A549 treated with CORT108297 at 1 μM for 4 hours (cell line): ENCODE measurements around the gene MAP2K2. TPM values are rescaled to one million over a fixed set of nuclear protein-coding genes. Genes with fewer than 3 reads are reported as not detected.

ENCODE experiments used
- total RNA-seq: library from RNA; stranded (reverse); fragments of 200-300 nt; extraction: Qiagen RNA extraction; gene quantifications from 5 replicates; pipeline ENCODE4 v1.2.3, GENCODE V29; 2022

The MAP2K2 gene
- total RNA-seq = 109 to 160 TPM (median 150 TPM) in 5 replicates

GRCh38 chr19:4123615-4124568, at the start of gene MAP2K2:
MAP2K2 (minus strand) TSS chr19:4124122; CDS start chr19:4123875, 247 bp downstream.

DNA sequence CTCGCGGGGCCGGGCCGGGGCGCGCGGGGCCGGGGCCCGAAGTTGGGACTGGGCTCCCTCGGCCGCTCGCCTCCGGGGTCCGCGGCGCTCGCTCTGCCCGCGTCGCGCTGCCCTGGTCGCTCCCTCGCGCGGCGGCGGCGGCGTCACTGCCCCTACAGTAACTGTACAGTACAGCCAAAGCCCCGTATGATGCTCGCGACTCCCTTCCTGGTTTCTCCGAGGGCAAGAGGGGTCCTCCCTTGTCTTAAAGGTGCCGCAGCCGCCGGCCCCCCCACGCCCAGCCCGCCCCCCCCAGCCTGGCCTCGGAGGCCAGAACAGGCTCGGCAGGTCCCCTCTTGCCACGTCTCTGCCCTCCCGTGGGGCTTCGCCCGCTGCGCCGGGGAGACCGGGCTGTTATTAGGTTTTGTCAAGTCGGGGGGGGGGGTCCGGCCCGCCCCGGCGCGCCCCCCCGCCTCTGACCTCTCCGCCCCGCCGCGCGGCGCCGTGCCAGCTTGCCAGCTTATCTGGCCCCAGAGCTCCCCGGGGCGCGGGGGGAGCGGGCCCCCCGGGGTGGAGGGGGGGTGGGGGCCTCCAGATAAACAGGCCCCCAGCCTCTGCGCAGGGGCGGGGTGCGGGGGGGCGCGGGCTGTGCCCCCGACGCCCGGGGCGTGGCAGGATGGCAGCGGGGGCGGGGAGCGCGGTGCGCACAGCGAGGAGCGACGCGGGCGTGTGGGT, 57.1 kb downstream of the MAP2K2 start, which contains the start of gene ZBTB7A:
Gene ZBTB7A (minus strand): TSS at position 218 of the 714 bp plus-strand sequence. CDS start 11,667 bp downstream, outside the sequence.

Other genes starting within 250 kb of the MAP2K2 start
- gene ATCAY, start 243.4 kb downstream of the MAP2K2 start, total RNA-seq = 0.07 to 0.21 TPM (median 0.13 TPM) in 5 replicates
- not detected in 5 replicates for gene NMRK2, start 191.1 kb downstream of the MAP2K2 start, total RNA-seq
- 46.5 to 53.2 TPM (median 49.7 TPM) in 5 replicates for gene DAPK3, start 153.0 kb downstream of the MAP2K2 start, total RNA-seq
- 849 to 1,108 TPM (median 1,071 TPM) in 5 replicates for gene EEF2, start 138.7 kb downstream of the MAP2K2 start, total RNA-seq
- 15.9 to 19.3 TPM (median 17.8 TPM) in 5 replicates for gene PIAS4, start 116.4 kb downstream of the MAP2K2 start, total RNA-seq
- gene ZBTB7A, start 57.2 kb downstream of the MAP2K2 start, total RNA-seq = 12.4 to 22.0 TPM (median 18.4 TPM) in 5 replicates
- gene CREB3L3, start 29.5 kb upstream of the MAP2K2 start, total RNA-seq = 0.05 to 0.20 TPM (median 0.11 TPM) in 5 replicates
- gene SIRT6, start 58.4 kb upstream of the MAP2K2 start, total RNA-seq = 26.9 to 36.6 TPM (median 32.7 TPM) in 5 replicates
- gene ANKRD24, start 58.6 kb upstream of the MAP2K2 start, total RNA-seq = 0.17 to 0.26 TPM (median 0.21 TPM) in 5 replicates
- gene EBI3, start 105.4 kb upstream of the MAP2K2 start, total RNA-seq = 2.8 to 5.2 TPM (median 3.2 TPM) in 5 replicates
- gene YJU2, start 123.0 kb upstream of the MAP2K2 start, total RNA-seq = 19.9 to 21.8 TPM (median 20.5 TPM) in 5 replicates
- 0.13 to 0.19 TPM in 2 of 5 replicates, not detected in the others for gene SHD, start 155.1 kb upstream of the MAP2K2 start, total RNA-seq
- not detected in 5 replicates for gene TMIGD2, start 178.3 kb upstream of the MAP2K2 start, total RNA-seq
- gene FSD1, start 180.5 kb upstream of the MAP2K2 start, total RNA-seq = 7.2 to 9.2 TPM (median 8.3 TPM) in 5 replicates
- 0.17 TPM in 1 of 5 replicates, not detected in the others for gene STAP2, start 214.7 kb upstream of the MAP2K2 start, total RNA-seq
- 5.6 to 12.3 TPM (median 11.6 TPM) in 5 replicates for gene MPND, start 219.4 kb upstream of the MAP2K2 start, total RNA-seq